Measurements from ENCODE around the gene MCEE. TPM values are rescaled to one million over a fixed set of nuclear protein-coding genes. Genes with fewer than 3 reads are reported as not detected.
"Not testable (repeated sequence)": the region's sequence is repeated elsewhere in the genome, so short reads cannot be mapped to it uniquely, and the experiment has no call there.

The MCEE gene
- polyA plus RNA-seq, 1 experiment = 18.1 TPM

DNA sequence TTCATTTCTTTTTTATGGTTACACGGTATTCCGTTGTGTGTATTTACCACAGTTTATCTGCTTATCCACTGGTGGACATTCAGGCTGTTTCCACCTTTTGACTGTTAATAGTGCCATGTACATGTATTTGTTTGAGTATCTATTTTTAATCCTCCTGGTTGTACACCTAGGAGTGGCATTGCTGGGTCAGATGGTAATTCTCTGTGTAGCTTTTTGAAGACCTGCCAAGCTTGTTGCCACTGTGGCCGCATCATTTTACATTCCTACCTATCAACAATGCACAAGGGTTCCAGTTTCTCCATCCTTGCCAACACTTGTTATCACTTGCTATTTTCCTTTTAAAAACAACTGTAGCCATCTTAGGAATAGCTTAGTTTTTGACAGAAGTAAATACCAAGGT, 13.8 kb upstream of the MCEE start:
- Histone ChIP-seq H3K27me3 (ENCODE audit: control insufficient read depth, insufficient read depth, low read length) (no peaks in the 10 kb centered on the region), H3K27ac (ENCODE audit: low read depth, low read length) (no peak overlapping the region), H3K4me3 (ENCODE audit: low read depth, low read length) (no peak overlapping the region), H3K9me3 (ENCODE audit: control insufficient read depth, insufficient read depth, low read length) (no peaks in the 10 kb centered on the region)
- CTCF ChIA-PET = interaction anchor here (0.5 to 1.0 kb wide), 2 partner anchors 43 to 293 kb away, joined by 3 to 5 read pairs; no protein-coding TSS in a partner anchor
- no peak for DNase-seq (ENCODE audit: low read depth, low spot score)
- TF ChIP-seq, protein P1, sequence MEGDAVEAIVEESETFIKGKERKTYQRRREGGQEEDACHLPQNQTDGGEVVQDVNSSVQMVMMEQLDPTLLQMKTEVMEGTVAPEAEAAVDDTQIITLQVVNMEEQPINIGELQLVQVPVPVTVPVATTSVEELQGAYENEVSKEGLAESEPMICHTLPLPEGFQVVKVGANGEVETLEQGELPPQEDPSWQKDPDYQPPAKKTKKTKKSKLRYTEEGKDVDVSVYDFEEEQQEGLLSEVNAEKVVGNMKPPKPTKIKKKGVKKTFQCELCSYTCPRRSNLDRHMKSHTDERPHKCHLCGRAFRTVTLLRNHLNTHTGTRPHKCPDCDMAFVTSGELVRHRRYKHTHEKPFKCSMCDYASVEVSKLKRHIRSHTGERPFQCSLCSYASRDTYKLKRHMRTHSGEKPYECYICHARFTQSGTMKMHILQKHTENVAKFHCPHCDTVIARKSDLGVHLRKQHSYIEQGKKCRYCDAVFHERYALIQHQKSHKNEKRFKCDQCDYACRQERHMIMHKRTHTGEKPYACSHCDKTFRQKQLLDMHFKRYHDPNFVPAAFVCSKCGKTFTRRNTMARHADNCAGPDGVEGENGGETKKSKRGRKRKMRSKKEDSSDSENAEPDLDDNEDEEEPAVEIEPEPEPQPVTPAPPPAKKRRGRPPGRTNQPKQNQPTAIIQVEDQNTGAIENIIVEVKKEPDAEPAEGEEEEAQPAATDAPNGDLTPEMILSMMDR (IDR thresholded peaks at IDR 0.05; ENCODE audit: low read depth, low read length) = no peak
- POLR2A ChIA-PET = no interaction called here

DNA sequence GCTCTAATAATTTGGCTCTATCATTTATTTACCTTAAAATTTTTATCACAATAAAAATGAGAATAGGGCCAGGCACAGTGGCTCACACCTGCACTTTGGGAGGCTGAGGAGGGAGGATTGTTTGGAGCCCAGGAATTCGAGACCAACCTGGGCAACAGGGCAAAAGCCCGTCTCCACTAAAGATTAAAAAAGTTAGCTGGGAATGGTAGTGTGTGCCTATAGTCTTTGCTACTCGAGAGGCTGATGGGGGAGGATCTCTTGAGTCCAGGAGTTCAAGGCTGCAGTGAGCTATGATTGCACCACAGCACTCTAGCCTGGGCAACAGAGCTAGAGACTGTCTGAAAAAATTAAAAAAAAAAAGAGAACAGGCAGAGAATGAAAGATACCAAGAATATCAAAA, 6.1 kb upstream of the MCEE start:
- no peaks in the 10 kb centered on the region for H3K27me3 ChIP-seq (ENCODE audit: control insufficient read depth, insufficient read depth, low read length)
- no peaks in the 10 kb centered on the region for H3K9me3 ChIP-seq (ENCODE audit: control insufficient read depth, insufficient read depth, low read length)
- H3K4me3 ChIP-seq (ENCODE audit: low read depth, low read length) = no peak overlapping the region
- no peak overlapping the region for H3K27ac ChIP-seq (ENCODE audit: low read depth, low read length)
- ChIA-PET POLR2A (no interaction called here), CTCF (no interaction called here)
- no peak for DNase-seq (ENCODE audit: low read depth, low spot score)
- TF ChIP-seq, protein P1 (IDR thresholded peaks at IDR 0.05; ENCODE audit: low read depth, low read length) = no peak

DNA sequence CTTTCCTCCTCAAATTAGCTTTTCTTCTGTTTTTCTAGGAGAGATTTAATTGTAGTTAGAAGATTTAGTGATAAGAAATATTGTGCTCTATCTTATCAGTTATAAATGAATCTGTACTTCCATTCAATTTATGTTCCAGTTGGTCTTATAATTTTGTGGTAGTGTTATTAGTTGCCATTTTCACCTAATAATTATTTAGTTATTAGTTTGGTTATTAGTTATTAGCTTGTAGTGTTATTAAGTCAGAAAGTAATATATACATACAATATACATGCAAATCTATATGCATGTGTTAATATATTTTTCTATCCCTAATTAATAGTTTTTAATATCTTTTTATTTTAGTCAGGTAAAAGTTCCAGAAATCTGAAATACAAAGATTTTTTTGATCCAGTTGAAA, 3.6 kb upstream of the MCEE start:
- Histone ChIP-seq H3K27me3 (ENCODE audit: control insufficient read depth, insufficient read depth, low read length) (no peaks in the 10 kb centered on the region), H3K27ac (ENCODE audit: low read depth, low read length) (no peak overlapping the region), H3K9me3 (ENCODE audit: control insufficient read depth, insufficient read depth, low read length) (peaks cover 2% of the 10 kb centered on the region; the same call in 1 of the 2 replicates), H3K4me3 (ENCODE audit: low read depth, low read length) (no peak overlapping the region)
- CTCF ChIA-PET = interaction anchor here (0.6 to 1.9 kb wide), 2 partner anchors 33 to 166 kb away, joined by 4 to 5 read pairs; no protein-coding TSS in a partner anchor
- TF ChIP-seq, protein P1 (IDR thresholded peaks at IDR 0.05; ENCODE audit: low read depth, low read length) = no peak
- no peak for DNase-seq (ENCODE audit: low read depth, low spot score)
- POLR2A ChIA-PET = no interaction called here

DNA sequence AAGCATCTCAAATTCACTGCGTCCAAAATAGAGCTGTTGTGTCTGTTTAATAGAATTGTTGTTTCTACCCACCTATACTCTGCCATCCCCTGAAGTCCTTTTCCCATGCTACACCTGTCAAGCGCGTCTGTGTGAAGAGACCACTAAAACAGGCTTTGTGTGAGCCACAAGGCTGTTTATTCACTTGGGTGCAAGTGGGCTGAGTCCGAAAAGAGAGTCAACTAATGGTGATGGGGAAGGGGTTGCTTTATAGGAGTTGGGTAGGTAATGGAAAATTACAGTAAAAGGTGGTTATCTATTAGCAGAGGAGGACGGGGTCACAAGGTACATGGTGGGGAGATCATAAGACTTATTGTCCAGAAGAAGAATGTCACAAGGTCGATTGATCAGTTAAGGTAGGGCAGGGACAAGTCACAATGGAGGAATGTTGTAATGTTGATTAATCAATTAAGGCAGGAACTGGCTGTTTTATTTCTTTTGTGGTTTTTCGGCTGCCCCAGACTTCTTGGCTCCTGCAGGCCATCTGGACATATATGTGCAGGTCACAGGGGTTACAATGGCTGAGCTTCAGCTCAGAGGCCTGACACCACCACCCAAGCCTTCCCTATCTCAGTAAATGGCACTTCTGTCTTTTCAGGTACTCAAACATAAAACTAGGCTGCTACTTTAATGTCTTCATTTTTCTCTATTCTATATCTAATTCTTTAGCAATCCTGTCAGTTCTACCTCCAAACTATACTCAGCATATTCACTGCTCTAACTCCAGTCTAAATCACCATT, 1.5 kb upstream of the MCEE start:
- peak overlapping the region; percentile 98 for H3K4me3 ChIP-seq (ENCODE audit: low read depth, low read length)
- not testable (repeated sequence) for H3K27me3 ChIP-seq (ENCODE audit: control insufficient read depth, insufficient read depth, low read length); H3K27ac ChIP-seq (ENCODE audit: low read depth, low read length); DNase-seq (ENCODE audit: low read depth, low spot score); H3K9me3 ChIP-seq (ENCODE audit: control insufficient read depth, insufficient read depth, low read length)
- ChIA-PET POLR2A (interaction anchor here (0.6 to 3.4 kb wide), 2 partner anchors 63 to 254 kb away, joined by 3 to 33 read pairs; partner anchors contain the start of gene NAGK), CTCF (interaction anchor here (0.8 to 1.9 kb wide), 4 partner anchors 25 to 199 kb away, joined by 3 to 11 read pairs (median 4); no protein-coding TSS in a partner anchor)

DNA sequence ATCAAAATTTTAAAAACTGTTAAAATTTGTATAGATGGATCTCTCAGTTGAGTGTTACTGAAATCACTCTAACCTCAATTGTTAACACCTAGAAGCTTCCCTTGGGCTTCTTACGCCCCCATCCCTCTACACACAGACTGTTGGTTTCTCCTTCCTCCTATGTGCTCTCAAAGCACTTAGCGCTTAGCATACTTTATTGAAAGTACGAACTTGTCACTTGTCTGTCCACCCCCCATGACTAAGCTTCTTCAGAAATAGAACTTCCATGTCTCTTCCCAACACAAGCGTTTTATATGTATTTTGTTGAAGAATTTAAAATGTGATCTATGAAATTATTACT, 846 bp upstream of the MCEE start:
- Histone ChIP-seq H3K27me3 (ENCODE audit: control insufficient read depth, insufficient read depth, low read length) (no peaks in the 10 kb centered on the region), H3K4me3 (ENCODE audit: low read depth, low read length) (peak overlapping the region; percentile 98), H3K27ac (ENCODE audit: low read depth, low read length) (no peak overlapping the region), H3K9me3 (ENCODE audit: control insufficient read depth, insufficient read depth, low read length) (peaks cover 2% of the 10 kb centered on the region; the same call in 1 of the 2 replicates)
- DNase-seq (ENCODE audit: low read depth, low spot score) = no peak
- ChIA-PET CTCF (interaction anchor here (0.8 to 1.3 kb wide), 3 partner anchors 25 to 200 kb away, joined by 3 to 11 read pairs (median 4); no protein-coding TSS in a partner anchor), POLR2A (interaction anchor here (0.6 to 3.4 kb wide), 3 partner anchors 18 to 254 kb away, joined by 3 to 33 read pairs (median 4); partner anchors contain the start of gene NAGK)
- TF ChIP-seq, protein P1 (IDR thresholded peaks at IDR 0.05; ENCODE audit: low read depth, low read length) = no peak
